Right atrium auricular region (tissue), 2 donors: ENCODE data around the gene SCN4A. TPM values are rescaled to one million over a fixed set of nuclear protein-coding genes. Genes with fewer than 3 reads are reported as not detected.

ENCODE experiments used
- total RNA-seq, 2 donors: library from RNA; depleted of rRNA; stranded (reverse); fragments of >200 nt; gene quantifications; one replicate each; pipeline ENCODE4 v1.1.0, GENCODE V29; 2016

The SCN4A gene
- total RNA-seq, 2 donors from 2014 or later, result 0.74 to 2.5 TPM

Other genes with a start within 250 kb of the SCN4A start
- gene STRADA, start 231.1 kb downstream of the SCN4A start, total RNA-seq, result 10 to 100 TPM; 13.1 to 14.4 TPM
- gene CCDC47, start 199.3 kb downstream of the SCN4A start, total RNA-seq, result 10 to 100 TPM; 57.1 to 69.7 TPM
- 10 to 100 TPM; 39.9 to 41.0 TPM for gene DDX42, start 198.7 kb downstream of the SCN4A start, total RNA-seq
- 100 to 1,000 TPM in 1 of 2 donors, 10 to 100 TPM in 1; 59.3 to 105 TPM for gene PSMC5, start 145.5 kb downstream of the SCN4A start, total RNA-seq
- gene FTSJ3, start 145.3 kb downstream of the SCN4A start, total RNA-seq, result 10 to 100 TPM; 24.3 to 58.0 TPM
- 10 to 100 TPM; 30.4 to 51.3 TPM for gene SMARCD2, start 130.2 kb downstream of the SCN4A start, total RNA-seq
- not detected for gene CSH2, start 99.2 kb downstream of the SCN4A start, total RNA-seq
- not detected for gene GH2, start 91.0 kb downstream of the SCN4A start, total RNA-seq
- gene CSH1, start 76.3 kb downstream of the SCN4A start, total RNA-seq, result not detected
- not detected for gene CSHL1, start 61.7 kb downstream of the SCN4A start, total RNA-seq
- gene GH1, start 54.1 kb downstream of the SCN4A start, total RNA-seq, result not detected
- gene CD79B, start 40.6 kb downstream of the SCN4A start, total RNA-seq, result 1 to 10 TPM; 2.2 to 7.3 TPM
- under 1 TPM in 1 of 2 donors, not detected in 1; 0.08 TPM for gene PRR29, start 25.4 kb upstream of the SCN4A start, total RNA-seq
- 100 to 1,000 TPM in 1 of 2 donors, 10 to 100 TPM in 1; 74.6 to 109 TPM for gene ICAM2, start 47.7 kb upstream of the SCN4A start, total RNA-seq
- 10 to 100 TPM in 1 of 2 donors, 1 to 10 TPM in 1; 7.0 to 11.9 TPM for gene ERN1, start 157.2 kb upstream of the SCN4A start, total RNA-seq